SK-N-SH (cell line): ENCODE data around the gene MX1.

Experiments
- EP300 ChIP-seq, 2 experiments: IDR thresholded peaks; 2 replicates each; pipeline versions ENCODE4 v1.4.0 to v1.6.1; 2012; ENCODE audit warnings: borderline replicate concordance in 1 of 2, low read depth in 1 of 2, low read length in 1 of 2
- EZH2phosphoT487 ChIP-seq: fragments of 200-600 bp; sonication (generic); IDR thresholded peaks from 2 replicates; pipeline ENCODE4 v1.6.1; 2017; ENCODE audit warnings: low read depth, mixed run types, mild to moderate bottlenecking, antibody characterized with exemption, moderate library complexity, borderline replicate concordance
- GATA2 ChIP-seq: sonication (generic); formaldehyde crosslinking; IDR thresholded peaks from 2 replicates; pipeline ENCODE4 v1.5.0; 2020; ENCODE audit warnings: mild to moderate bottlenecking, missing genetic modification reagents
- NFIC ChIP-seq: IDR thresholded peaks from 2 replicates; pipeline ENCODE4 v1.4.0; 2012; ENCODE audit warnings: borderline replicate concordance
- POLR2AphosphoS5 ChIP-seq: IDR thresholded peaks from 2 replicates; pipeline ENCODE4 v1.6.1; 2012; ENCODE audit warnings: low read depth, low read length
- RFX5 ChIP-seq: IDR thresholded peaks from 2 replicates; pipeline ENCODE4 v1.6.1; 2012; ENCODE audit warnings: mild to moderate bottlenecking, improper control_type of control experiment, low read length
- SMC3 ChIP-seq: IDR thresholded peaks from 2 replicates; pipeline ENCODE4 v1.6.1; 2012; ENCODE audit warnings: low read depth, low read length, improper control_type of control experiment
- TAF1 ChIP-seq: IDR thresholded peaks from 2 replicates; pipeline ENCODE4 v1.6.1; 2012; ENCODE audit warnings: low read depth, mild to moderate bottlenecking, low read length, moderate library complexity, borderline replicate concordance
- YY1 ChIP-seq: IDR thresholded peaks from 2 replicates; pipeline ENCODE4 v1.4.0; 2012; ENCODE audit warnings: low read depth, mild to moderate bottlenecking
- TF ChIP-seq, protein P1 (sequence below): fragments of 200-600 bp; sonication (generic); IDR thresholded peaks from 2 replicates; pipeline ENCODE4 v1.6.1; 2017; ENCODE audit warnings: antibody characterized with exemption, mild to moderate bottlenecking, moderate library complexity
- TF ChIP-seq, protein P2 (sequence below): IDR thresholded peaks from 2 replicates; pipeline ENCODE4 v1.6.1; 2012; ENCODE audit warnings: mild to moderate bottlenecking, low read depth, low read length, moderate library complexity

DNA sequence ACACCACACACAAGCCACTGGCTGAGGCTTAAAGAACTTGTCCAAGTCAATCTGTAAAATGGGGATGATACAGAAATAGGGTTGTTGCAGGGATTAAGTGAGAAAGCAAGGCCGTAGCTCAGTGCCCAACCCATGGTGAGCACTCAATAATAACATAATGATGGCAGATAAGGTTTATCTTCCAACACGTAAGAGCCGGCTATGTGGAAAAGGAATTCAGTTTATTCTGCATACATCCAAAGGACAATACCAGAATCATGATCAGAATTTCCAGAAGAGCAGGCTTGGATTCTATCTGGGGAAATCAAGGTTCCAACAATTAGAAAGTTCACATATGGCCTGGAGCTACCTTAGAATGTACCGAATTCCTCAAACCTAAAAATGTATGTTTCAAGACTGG lies 77.3 kb downstream of the MX1 start:
- TF ChIP-seq YY1 (no peak), EZH2phosphoT487 (no peak), RFX5 (no peak), GATA2 (CRISPR knock-in tag) (no peak), SMC3 (no peak), NFIC (no peak), EP300 (IDR thresholded peaks at IDR 0.05; ENCODE audit: borderline replicate concordance in 1 of 2, low read depth in 1 of 2, low read length in 1 of 2) (no peak), TAF1 (no peak), POLR2AphosphoS5 (no peak)
- TF ChIP-seq, protein P1, sequence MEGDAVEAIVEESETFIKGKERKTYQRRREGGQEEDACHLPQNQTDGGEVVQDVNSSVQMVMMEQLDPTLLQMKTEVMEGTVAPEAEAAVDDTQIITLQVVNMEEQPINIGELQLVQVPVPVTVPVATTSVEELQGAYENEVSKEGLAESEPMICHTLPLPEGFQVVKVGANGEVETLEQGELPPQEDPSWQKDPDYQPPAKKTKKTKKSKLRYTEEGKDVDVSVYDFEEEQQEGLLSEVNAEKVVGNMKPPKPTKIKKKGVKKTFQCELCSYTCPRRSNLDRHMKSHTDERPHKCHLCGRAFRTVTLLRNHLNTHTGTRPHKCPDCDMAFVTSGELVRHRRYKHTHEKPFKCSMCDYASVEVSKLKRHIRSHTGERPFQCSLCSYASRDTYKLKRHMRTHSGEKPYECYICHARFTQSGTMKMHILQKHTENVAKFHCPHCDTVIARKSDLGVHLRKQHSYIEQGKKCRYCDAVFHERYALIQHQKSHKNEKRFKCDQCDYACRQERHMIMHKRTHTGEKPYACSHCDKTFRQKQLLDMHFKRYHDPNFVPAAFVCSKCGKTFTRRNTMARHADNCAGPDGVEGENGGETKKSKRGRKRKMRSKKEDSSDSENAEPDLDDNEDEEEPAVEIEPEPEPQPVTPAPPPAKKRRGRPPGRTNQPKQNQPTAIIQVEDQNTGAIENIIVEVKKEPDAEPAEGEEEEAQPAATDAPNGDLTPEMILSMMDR: no peak
- TF ChIP-seq, protein P2, sequence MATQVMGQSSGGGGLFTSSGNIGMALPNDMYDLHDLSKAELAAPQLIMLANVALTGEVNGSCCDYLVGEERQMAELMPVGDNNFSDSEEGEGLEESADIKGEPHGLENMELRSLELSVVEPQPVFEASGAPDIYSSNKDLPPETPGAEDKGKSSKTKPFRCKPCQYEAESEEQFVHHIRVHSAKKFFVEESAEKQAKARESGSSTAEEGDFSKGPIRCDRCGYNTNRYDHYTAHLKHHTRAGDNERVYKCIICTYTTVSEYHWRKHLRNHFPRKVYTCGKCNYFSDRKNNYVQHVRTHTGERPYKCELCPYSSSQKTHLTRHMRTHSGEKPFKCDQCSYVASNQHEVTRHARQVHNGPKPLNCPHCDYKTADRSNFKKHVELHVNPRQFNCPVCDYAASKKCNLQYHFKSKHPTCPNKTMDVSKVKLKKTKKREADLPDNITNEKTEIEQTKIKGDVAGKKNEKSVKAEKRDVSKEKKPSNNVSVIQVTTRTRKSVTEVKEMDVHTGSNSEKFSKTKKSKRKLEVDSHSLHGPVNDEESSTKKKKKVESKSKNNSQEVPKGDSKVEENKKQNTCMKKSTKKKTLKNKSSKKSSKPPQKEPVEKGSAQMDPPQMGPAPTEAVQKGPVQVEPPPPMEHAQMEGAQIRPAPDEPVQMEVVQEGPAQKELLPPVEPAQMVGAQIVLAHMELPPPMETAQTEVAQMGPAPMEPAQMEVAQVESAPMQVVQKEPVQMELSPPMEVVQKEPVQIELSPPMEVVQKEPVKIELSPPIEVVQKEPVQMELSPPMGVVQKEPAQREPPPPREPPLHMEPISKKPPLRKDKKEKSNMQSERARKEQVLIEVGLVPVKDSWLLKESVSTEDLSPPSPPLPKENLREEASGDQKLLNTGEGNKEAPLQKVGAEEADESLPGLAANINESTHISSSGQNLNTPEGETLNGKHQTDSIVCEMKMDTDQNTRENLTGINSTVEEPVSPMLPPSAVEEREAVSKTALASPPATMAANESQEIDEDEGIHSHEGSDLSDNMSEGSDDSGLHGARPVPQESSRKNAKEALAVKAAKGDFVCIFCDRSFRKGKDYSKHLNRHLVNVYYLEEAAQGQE: no peak
